CD4-positive, alpha-beta T cell treated with Interleukin-10 for 1 hour (primary cell): ENCODE results near the gene PSMC1.

Source experiments
- DNase-seq: peaks from one replicate; pipeline ENCODE4 v3.0.0-alpha.2; 2020

Gene PSMC1

GRCh38 chr14:90302529-90303303 is 46.4 kb downstream of the PSMC1 start:
- DNase-seq, result no peak

GRCh38 chr14:90303473-90303872 is 47.1 kb downstream of the PSMC1 start:
- DNase-seq, result no peak

GRCh38 chr14:90304502-90304901 is 48.1 kb downstream of the PSMC1 start:
- DNase-seq, result no peak

GRCh38 chr14:90305176-90305601 is 48.8 kb downstream of the PSMC1 start:
- no peak for DNase-seq

- DNase-seq, result no peak
Measured at GRCh38 chr14:90308561-90308960, 52.2 kb downstream of the PSMC1 start.

GRCh38 chr14:90317286-90317685 is 60.9 kb downstream of the PSMC1 start:
- DNase-seq, result no peak

GRCh38 chr14:90318016-90318415 is 61.7 kb downstream of the PSMC1 start:
- no peak for DNase-seq

- DNase-seq, result no peak
Measured at GRCh38 chr14:90319173-90319572, 62.8 kb downstream of the PSMC1 start.

GRCh38 chr14:90319634-90320541 is 63.5 kb downstream of the PSMC1 start:
- DNase-seq, result no peak

GRCh38 chr14:90321891-90322290 is 65.5 kb downstream of the PSMC1 start:
- no peak for DNase-seq
